DOHH2 (cell line): Measurements from ENCODE around the gene SLC19A1.

Experiments used
- CTCF ChIP-seq: fragments of 200-600 bp; sonication (generic); IDR thresholded peaks from one replicate; pipeline ENCODE4 v1.5.1; 2014; ENCODE audit warnings: antibody characterized with exemption, mild to moderate bottlenecking, low read depth, low read length; ENCODE audit not compliant: poor library complexity, severe bottlenecking
- EZH2phosphoT487 ChIP-seq: fragments of 200-600 bp; sonication (generic); IDR thresholded peaks from 2 replicates; pipeline ENCODE4 v1.6.1; 2017; ENCODE audit warnings: borderline replicate concordance, mild to moderate bottlenecking, antibody characterized with exemption, low read length, moderate library complexity, mixed read lengths

- no peak for TF ChIP-seq CTCF
- TF ChIP-seq EZH2phosphoT487, result no peak
Measured at GRCh38 chr21:45539796-45540600, 2.2 kb downstream of the SLC19A1 start.
